Dendritic cell treated with granulocyte-macrophage colony-stimulating factor and Interleukin-4, amounts not matched to agents 40 ng/mL and 50 ng/mL, for 4 days (primary cell): ENCODE data around the gene ADAMTS14.

ENCODE experiments used
- H3K27ac Mint-ChIP-seq: one replicate; pipeline ENCODE4 v1.8.0; 2022; ENCODE audit warnings: mild to moderate bottlenecking, mixed read lengths
- H3K27me3 Mint-ChIP-seq: one replicate; pipeline ENCODE4 v1.8.0; 2022; ENCODE audit warnings: mild to moderate bottlenecking, mixed read lengths
- H3K36me3 Mint-ChIP-seq: one replicate; pipeline ENCODE4 v1.8.0; 2022; ENCODE audit warnings: low read depth, mixed read lengths
- H3K4me1 Mint-ChIP-seq: one replicate; pipeline ENCODE4 v1.8.0; 2022; ENCODE audit warnings: low read depth, mixed read lengths
- H3K4me3 Mint-ChIP-seq: one replicate; pipeline ENCODE4 v1.8.0; 2022; ENCODE audit warnings: mild to moderate bottlenecking, moderate library complexity, mixed read lengths
- H3K9me3 Mint-ChIP-seq: one replicate; pipeline ENCODE4 v1.8.0; 2022; ENCODE audit warnings: mixed read lengths
- intact Hi-C: fragments of 100-400 bp; cut with micrococcal nuclease; formaldehyde crosslinking; loops from one replicate; pipeline ENCODE4 v1.15.0; 2022

ADAMTS14 gene

DNA sequence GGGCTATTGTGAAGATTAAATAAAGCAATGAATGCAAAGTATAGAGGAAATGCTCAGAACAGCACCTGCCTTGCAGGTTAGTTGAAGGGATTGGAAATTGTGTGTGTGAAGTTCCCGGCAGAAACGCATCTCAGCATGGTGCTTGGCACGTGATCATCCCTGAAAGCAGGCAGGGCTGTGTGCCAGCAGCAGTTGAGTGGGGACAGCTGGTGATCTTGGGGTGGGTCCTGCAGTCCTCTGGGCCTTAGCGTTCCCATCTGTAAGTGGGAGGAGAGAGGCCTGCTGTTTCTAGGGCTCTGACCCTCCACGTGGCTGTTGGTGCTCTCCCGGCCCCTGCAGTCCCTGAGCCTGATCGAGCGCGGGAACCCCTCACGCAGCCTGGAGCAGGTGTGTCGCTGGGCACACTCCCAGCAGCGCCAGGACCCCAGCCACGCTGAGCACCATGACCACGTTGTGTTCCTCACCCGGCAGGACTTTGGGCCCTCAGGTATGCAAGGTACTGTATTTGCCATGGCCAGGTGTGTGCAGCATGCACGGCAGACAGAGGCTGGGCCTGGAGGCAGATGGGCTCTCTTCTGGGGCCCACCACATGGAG, 57.6 kb downstream of the ADAMTS14 start:
- intact Hi-C loops = no loop called here
- Mint-ChIP-seq H3K4me1 (peaks cover 9% of the 10 kb centered on the region), H3K36me3 (peaks cover 10% of the 10 kb centered on the region), H3K4me3 (no peak overlapping the region), H3K27me3 (peaks cover 2% of the 10 kb centered on the region), H3K27ac (no peak overlapping the region), H3K9me3 (no peaks in the 10 kb centered on the region)

GRCh38 chr10:70730955-70731354, 58.6 kb downstream of the ADAMTS14 start:
- Mint-ChIP-seq H3K27me3 (peaks cover 2% of the 10 kb centered on the region), H3K4me1 (peaks cover 10% of the 10 kb centered on the region), H3K4me3 (no peak overlapping the region), H3K27ac (no peak overlapping the region), H3K9me3 (no peaks in the 10 kb centered on the region), H3K36me3 (peaks cover 10% of the 10 kb centered on the region)
- intact Hi-C loops = no loop called here

GRCh38 chr10:70732569-70732968, 60.3 kb downstream of the ADAMTS14 start:
- Mint-ChIP-seq H3K27ac (no peak overlapping the region), H3K27me3 (peaks cover 6% of the 10 kb centered on the region), H3K9me3 (no peaks in the 10 kb centered on the region), H3K4me1 (peaks cover 23% of the 10 kb centered on the region), H3K4me3 (no peak overlapping the region), H3K36me3 (peaks cover 10% of the 10 kb centered on the region)
- intact Hi-C loops = no loop called here

- peaks cover 10% of the 10 kb centered on the region for H3K36me3 Mint-ChIP-seq
- H3K4me1 Mint-ChIP-seq = peaks cover 28% of the 10 kb centered on the region
- intact Hi-C loops = no loop called here
- H3K9me3 Mint-ChIP-seq = no peaks in the 10 kb centered on the region
- H3K27me3 Mint-ChIP-seq = peaks cover 6% of the 10 kb centered on the region
- no peak overlapping the region for H3K27ac Mint-ChIP-seq
- H3K4me3 Mint-ChIP-seq = no peak overlapping the region
Observed at GRCh38 chr10:70733051-70733450, 60.7 kb downstream of the ADAMTS14 start.

- H3K27ac Mint-ChIP-seq = no peak overlapping the region
- H3K36me3 Mint-ChIP-seq = peaks cover 10% of the 10 kb centered on the region
- H3K27me3 Mint-ChIP-seq = peaks cover 10% of the 10 kb centered on the region
- peaks cover 46% of the 10 kb centered on the region for H3K4me1 Mint-ChIP-seq
- H3K4me3 Mint-ChIP-seq = no peak overlapping the region
- H3K9me3 Mint-ChIP-seq = no peaks in the 10 kb centered on the region
- intact Hi-C loops = no loop called here
Observed at GRCh38 chr10:70735161-70735560, 62.9 kb downstream of the ADAMTS14 start.

- Mint-ChIP-seq H3K27ac (peak overlapping the region; percentile 6), H3K36me3 (peaks cover 9% of the 10 kb centered on the region), H3K4me3 (no peak overlapping the region), H3K9me3 (no peaks in the 10 kb centered on the region), H3K27me3 (peaks cover 10% of the 10 kb centered on the region), H3K4me1 (peaks cover 57% of the 10 kb centered on the region)
- intact Hi-C loops = no loop called here
Observed at GRCh38 chr10:70736525-70736924, 64.2 kb downstream of the ADAMTS14 start.

- peaks cover 10% of the 10 kb centered on the region for H3K27me3 Mint-ChIP-seq
- H3K4me3 Mint-ChIP-seq = no peak overlapping the region
- peaks cover 2% of the 10 kb centered on the region for H3K36me3 Mint-ChIP-seq
- no peaks in the 10 kb centered on the region for H3K9me3 Mint-ChIP-seq
- H3K27ac Mint-ChIP-seq = peak overlapping the region; percentile 6
- intact Hi-C loops = no loop called here
- peaks cover 61% of the 10 kb centered on the region for H3K4me1 Mint-ChIP-seq
Observed at GRCh38 chr10:70737250-70737649, 64.9 kb downstream of the ADAMTS14 start.

- intact Hi-C loops = no loop called here
- H3K4me3 Mint-ChIP-seq = no peak overlapping the region
- H3K36me3 Mint-ChIP-seq = no peaks in the 10 kb centered on the region
- peaks cover 70% of the 10 kb centered on the region for H3K4me1 Mint-ChIP-seq
- peaks cover 10% of the 10 kb centered on the region for H3K27me3 Mint-ChIP-seq
- peak overlapping the region; percentile 69 for H3K27ac Mint-ChIP-seq
- no peaks in the 10 kb centered on the region for H3K9me3 Mint-ChIP-seq
Observed at GRCh38 chr10:70738006-70738760, 65.9 kb downstream of the ADAMTS14 start.

GRCh38 chr10:70738761-70739121, 66.4 kb downstream of the ADAMTS14 start:
- peak overlapping the region; percentile 69 for H3K27ac Mint-ChIP-seq
- intact Hi-C loops = no loop called here
- no peaks in the 10 kb centered on the region for H3K36me3 Mint-ChIP-seq
- H3K9me3 Mint-ChIP-seq = no peaks in the 10 kb centered on the region
- peaks cover 76% of the 10 kb centered on the region for H3K4me1 Mint-ChIP-seq
- H3K4me3 Mint-ChIP-seq = no peak overlapping the region
- peaks cover 10% of the 10 kb centered on the region for H3K27me3 Mint-ChIP-seq

- H3K9me3 Mint-ChIP-seq = no peaks in the 10 kb centered on the region
- intact Hi-C loops = no loop called here
- H3K4me3 Mint-ChIP-seq = no peak overlapping the region
- peaks cover 11% of the 10 kb centered on the region for H3K36me3 Mint-ChIP-seq
- peaks cover 10% of the 10 kb centered on the region for H3K27me3 Mint-ChIP-seq
- H3K4me1 Mint-ChIP-seq = peaks cover 92% of the 10 kb centered on the region
- H3K27ac Mint-ChIP-seq = peak overlapping the region; percentile 91
Observed at GRCh38 chr10:70740406-70741288, 68.3 kb downstream of the ADAMTS14 start.

DNA sequence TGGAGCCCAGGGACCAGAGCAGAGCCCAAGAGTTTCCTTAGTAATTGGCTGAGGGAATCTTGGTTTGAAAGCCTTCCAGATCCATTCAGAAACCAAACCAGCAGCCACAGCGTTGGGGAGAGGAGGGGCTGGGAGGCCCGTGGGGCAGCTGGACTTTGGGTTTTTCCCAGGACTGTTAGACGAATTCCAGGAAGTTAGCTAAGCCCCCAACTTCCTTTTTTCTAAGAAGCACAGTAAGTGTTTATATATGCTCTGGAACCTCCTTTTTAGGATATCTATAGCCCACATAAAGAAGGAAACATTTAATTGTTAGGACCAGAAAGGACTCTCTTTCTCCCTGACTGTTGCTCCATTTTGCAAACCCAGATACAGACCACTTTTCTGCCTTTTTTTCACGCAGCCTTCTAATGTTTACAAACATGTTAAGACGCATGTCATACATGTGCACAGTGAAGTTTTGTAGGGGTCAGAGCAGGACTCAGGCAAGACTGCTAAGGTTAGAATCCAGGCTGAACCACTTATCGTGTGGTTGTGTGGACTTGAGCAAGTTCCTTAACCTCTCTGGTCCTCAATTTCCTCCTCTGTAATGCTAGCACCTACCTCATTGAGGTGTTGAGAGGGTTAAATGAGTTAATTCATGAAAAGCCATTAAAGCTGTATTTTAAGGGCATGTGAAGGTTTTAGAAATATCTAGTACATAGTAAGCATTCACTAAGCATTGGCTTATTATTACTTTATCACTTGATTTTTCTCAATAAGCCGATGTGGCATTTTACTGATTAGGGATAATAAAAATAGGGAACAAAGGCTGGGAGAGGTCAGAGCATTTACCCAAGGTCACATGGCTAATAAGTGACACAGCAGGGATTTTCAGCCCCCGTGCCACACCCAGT, 70.5 kb downstream of the ADAMTS14 start:
- Mint-ChIP-seq H3K27ac (peak overlapping the region; percentile 91), H3K36me3 (peaks cover 21% of the 10 kb centered on the region), H3K4me1 (peaks cover 95% of the 10 kb centered on the region)

GRCh38 chr10:70743430-70743788, 71.1 kb downstream of the ADAMTS14 start:
- Mint-ChIP-seq H3K36me3 (peaks cover 21% of the 10 kb centered on the region), H3K4me1 (peaks cover 95% of the 10 kb centered on the region), H3K27ac (peak overlapping the region; percentile 91), H3K9me3 (no peaks in the 10 kb centered on the region), H3K4me3 (peak overlapping the region; percentile 71), H3K27me3 (peaks cover 3% of the 10 kb centered on the region)
- intact Hi-C loops = no loop called here

More for the DNA sequence above, 70.5 kb downstream of the ADAMTS14 start:
- no peaks in the 10 kb centered on the region for H3K9me3 Mint-ChIP-seq
- peaks cover 3% of the 10 kb centered on the region for H3K27me3 Mint-ChIP-seq
- H3K4me3 Mint-ChIP-seq = peak overlapping the region; percentile 71
- intact Hi-C loops = no loop called here

- Mint-ChIP-seq H3K4me1 (peaks cover 95% of the 10 kb centered on the region), H3K36me3 (peaks cover 21% of the 10 kb centered on the region), H3K27ac (peak overlapping the region; percentile 91), H3K4me3 (peak overlapping the region; percentile 71), H3K9me3 (no peaks in the 10 kb centered on the region), H3K27me3 (peaks cover 2% of the 10 kb centered on the region)
- intact Hi-C loops = no loop called here
Observed at GRCh38 chr10:70743879-70744278, 71.6 kb downstream of the ADAMTS14 start.
